Panc1 (cell line): ENCODE measurements around the gene KCNIP4. TPM values are rescaled to one million over a fixed set of nuclear protein-coding genes. Genes with fewer than 3 reads are reported as not detected.

Experiments used
- ATAC-seq: fragments of 200-7000 bp; cut with Tn5 transposase; 2 replicates; pipeline ENCODE4 v1.9.1; 2020; ENCODE audit warnings: mild to moderate bottlenecking, moderate library complexity
- BruUV-seq: library from RNA; stranded (reverse); fragments of 400-500 nt; replicated peaks from 2 replicates; lab custom pipeline; 2021; lab: Mats Ljungman, UMichigan
- CTCF ChIA-PET: fragments of 300-600 bp; sonication (Branson Sonifier 250); formaldehyde crosslinking; loops from one replicate; lab custom pipeline; 2022; ENCODE audit warnings: antibody characterized with exemption; lab: Charles Lee
- POLR2A ChIA-PET: fragments of 300-600 bp; sonication (Branson Sonifier 250); formaldehyde crosslinking; loops from one replicate; lab custom pipeline; 2022; ENCODE audit warnings: antibody characterized with exemption; lab: Charles Lee
- DNase-seq: peaks from one replicate; pipeline ENCODE4 v3.0.0-alpha.2; 2010; ENCODE audit warnings: low read depth, low spot score
- H3K27ac ChIP-seq: 2 replicates; pipeline ENCODE4 v1.5.1; 2011; ENCODE audit warnings: mild to moderate bottlenecking, low read length, inconsistent platforms
- H3K27me3 ChIP-seq: fragments of 200-500 bp; sonication (Bioruptor generic); 2 replicates; pipeline ENCODE4 v1.6.0; 2014; ENCODE audit warnings: low read length, inconsistent platforms; ENCODE audit not compliant: control insufficient read depth, insufficient read depth
- H3K36me3 ChIP-seq: fragments of 200-500 bp; sonication (Bioruptor generic); 2 replicates; pipeline ENCODE4 v1.5.1; 2014; ENCODE audit warnings: inconsistent platforms, mild to moderate bottlenecking, low read length, moderate library complexity; ENCODE audit not compliant: control insufficient read depth, insufficient read depth
- H3K4me1 ChIP-seq: 2 replicates; pipeline ENCODE4 v1.5.1; 2011; ENCODE audit warnings: inconsistent platforms, mild to moderate bottlenecking, low read length, moderate library complexity; ENCODE audit not compliant: control insufficient read depth, insufficient read depth
- H3K4me3 ChIP-seq, 2 experiments: 2 replicates each; pipeline ENCODE4 v1.5.1; 2011 to 2012; ENCODE audit warnings: low read depth in 2 of 2, low read length in 2 of 2, mild to moderate bottlenecking in 2 of 2, inconsistent platforms in 1 of 2, moderate library complexity in 1 of 2
- H3K9me3 ChIP-seq: fragments of 200-500 bp; sonication (Bioruptor generic); 2 replicates; pipeline ENCODE4 v1.5.1; 2014; ENCODE audit warnings: low read depth, mild to moderate bottlenecking, inconsistent platforms, low read length, moderate library complexity; ENCODE audit not compliant: control insufficient read depth, insufficient read depth
- POLR2AphosphoS5 ChIP-seq: IDR thresholded peaks from 2 replicates; pipeline ENCODE4 v1.6.1; 2012; ENCODE audit warnings: mild to moderate bottlenecking, low read depth, low read length, moderate library complexity
- SIN3A ChIP-seq: IDR thresholded peaks from 2 replicates; pipeline ENCODE4 v1.6.1; 2012; ENCODE audit warnings: low read depth, mild to moderate bottlenecking, low read length, moderate library complexity, borderline replicate concordance; ENCODE audit not compliant: insufficient read depth
- TCF7L2 ChIP-seq: IDR thresholded peaks from 2 replicates; pipeline ENCODE4 v1.6.1; 2011; ENCODE audit warnings: mild to moderate bottlenecking, low read depth, low read length, inconsistent platforms
- in situ Hi-C: cut with HindIII; loops from 2 replicates; pipeline ENCODE4 v1.10.0; 2016; ENCODE audit warnings: low sequenced_read_pairs, low pct_unique_long_range_greater_than_20kb
- intact Hi-C: fragments of 100-400 bp; cut with micrococcal nuclease; formaldehyde crosslinking; loops from one replicate; pipeline ENCODE4 v1.10.0; 2022; ENCODE audit not compliant: unreplicated experiment
- total RNA-seq: library from RNA; stranded (reverse); gene quantifications from one replicate; pipeline ENCODE4 v1.2.1, GENCODE V29; 2021; ENCODE audit not compliant: unreplicated experiment
- TF ChIP-seq, protein P1 (sequence below), 2 experiments: IDR thresholded peaks; 2 replicates each; pipeline ENCODE4 v1.6.1; 2011 to 2012; ENCODE audit warnings: low read depth in 2 of 2, control low read depth in 1 of 2, low read length in 1 of 2, mild to moderate bottlenecking in 1 of 2, moderate library complexity in 1 of 2; ENCODE audit not compliant: insufficient read depth in 1 of 2
- TF ChIP-seq, protein P2 (sequence below): fragments of 450-650 bp; IDR thresholded peaks from 2 replicates; pipeline ENCODE4 v1.5.1; 2017; ENCODE audit warnings: mild to moderate bottlenecking

Gene KCNIP4
- total RNA-seq, 1 experiment from 2014 or later, result not detected

DNA sequence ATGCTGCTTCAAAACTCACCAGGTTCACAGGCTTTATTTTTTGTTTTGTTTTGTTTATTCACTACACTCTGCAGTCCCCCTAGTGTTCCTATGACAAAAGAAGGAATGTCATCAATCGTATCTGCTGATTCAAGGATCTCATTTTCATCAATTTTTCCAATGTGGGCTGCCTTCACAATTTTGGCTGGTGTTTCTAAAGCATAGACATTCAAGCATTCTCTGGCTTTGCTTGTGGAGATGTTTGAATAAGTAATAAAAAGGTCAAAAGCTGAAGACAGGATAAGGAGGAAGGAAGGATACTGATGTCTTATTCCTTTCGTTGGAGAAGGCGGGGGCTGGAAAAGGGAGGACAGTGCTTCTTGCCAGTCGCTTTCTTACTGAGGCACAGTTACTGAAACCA is 12.2 kb upstream of the KCNIP4 start:
- Histone ChIP-seq H3K9me3 (no peaks in the 10 kb centered on the region), H3K4me3 (no peak overlapping the region), H3K27ac (no peak overlapping the region), H3K36me3 (no peaks in the 10 kb centered on the region), H3K27me3 (no peaks in the 10 kb centered on the region), H3K4me1 (no peaks in the 10 kb centered on the region)
- ChIA-PET POLR2A (no interaction called here), CTCF (interaction anchor here (0.7 kb wide), 1 partner anchor 416 kb away, joined by 3 read pairs; no protein-coding TSS in a partner anchor)
- intact Hi-C loops (no loop called here), in situ Hi-C loops (no loop called here)
- no peak for TF ChIP-seq TCF7L2
- TF ChIP-seq, protein P1, sequence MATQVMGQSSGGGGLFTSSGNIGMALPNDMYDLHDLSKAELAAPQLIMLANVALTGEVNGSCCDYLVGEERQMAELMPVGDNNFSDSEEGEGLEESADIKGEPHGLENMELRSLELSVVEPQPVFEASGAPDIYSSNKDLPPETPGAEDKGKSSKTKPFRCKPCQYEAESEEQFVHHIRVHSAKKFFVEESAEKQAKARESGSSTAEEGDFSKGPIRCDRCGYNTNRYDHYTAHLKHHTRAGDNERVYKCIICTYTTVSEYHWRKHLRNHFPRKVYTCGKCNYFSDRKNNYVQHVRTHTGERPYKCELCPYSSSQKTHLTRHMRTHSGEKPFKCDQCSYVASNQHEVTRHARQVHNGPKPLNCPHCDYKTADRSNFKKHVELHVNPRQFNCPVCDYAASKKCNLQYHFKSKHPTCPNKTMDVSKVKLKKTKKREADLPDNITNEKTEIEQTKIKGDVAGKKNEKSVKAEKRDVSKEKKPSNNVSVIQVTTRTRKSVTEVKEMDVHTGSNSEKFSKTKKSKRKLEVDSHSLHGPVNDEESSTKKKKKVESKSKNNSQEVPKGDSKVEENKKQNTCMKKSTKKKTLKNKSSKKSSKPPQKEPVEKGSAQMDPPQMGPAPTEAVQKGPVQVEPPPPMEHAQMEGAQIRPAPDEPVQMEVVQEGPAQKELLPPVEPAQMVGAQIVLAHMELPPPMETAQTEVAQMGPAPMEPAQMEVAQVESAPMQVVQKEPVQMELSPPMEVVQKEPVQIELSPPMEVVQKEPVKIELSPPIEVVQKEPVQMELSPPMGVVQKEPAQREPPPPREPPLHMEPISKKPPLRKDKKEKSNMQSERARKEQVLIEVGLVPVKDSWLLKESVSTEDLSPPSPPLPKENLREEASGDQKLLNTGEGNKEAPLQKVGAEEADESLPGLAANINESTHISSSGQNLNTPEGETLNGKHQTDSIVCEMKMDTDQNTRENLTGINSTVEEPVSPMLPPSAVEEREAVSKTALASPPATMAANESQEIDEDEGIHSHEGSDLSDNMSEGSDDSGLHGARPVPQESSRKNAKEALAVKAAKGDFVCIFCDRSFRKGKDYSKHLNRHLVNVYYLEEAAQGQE (IDR thresholded peaks at IDR 0.05; ENCODE audit: insufficient read depth in 1 of 2, low read depth in 2 of 2, low read length in 1 of 2), result no peak
- TF ChIP-seq POLR2AphosphoS5, result no peak
- TF ChIP-seq, protein P2, sequence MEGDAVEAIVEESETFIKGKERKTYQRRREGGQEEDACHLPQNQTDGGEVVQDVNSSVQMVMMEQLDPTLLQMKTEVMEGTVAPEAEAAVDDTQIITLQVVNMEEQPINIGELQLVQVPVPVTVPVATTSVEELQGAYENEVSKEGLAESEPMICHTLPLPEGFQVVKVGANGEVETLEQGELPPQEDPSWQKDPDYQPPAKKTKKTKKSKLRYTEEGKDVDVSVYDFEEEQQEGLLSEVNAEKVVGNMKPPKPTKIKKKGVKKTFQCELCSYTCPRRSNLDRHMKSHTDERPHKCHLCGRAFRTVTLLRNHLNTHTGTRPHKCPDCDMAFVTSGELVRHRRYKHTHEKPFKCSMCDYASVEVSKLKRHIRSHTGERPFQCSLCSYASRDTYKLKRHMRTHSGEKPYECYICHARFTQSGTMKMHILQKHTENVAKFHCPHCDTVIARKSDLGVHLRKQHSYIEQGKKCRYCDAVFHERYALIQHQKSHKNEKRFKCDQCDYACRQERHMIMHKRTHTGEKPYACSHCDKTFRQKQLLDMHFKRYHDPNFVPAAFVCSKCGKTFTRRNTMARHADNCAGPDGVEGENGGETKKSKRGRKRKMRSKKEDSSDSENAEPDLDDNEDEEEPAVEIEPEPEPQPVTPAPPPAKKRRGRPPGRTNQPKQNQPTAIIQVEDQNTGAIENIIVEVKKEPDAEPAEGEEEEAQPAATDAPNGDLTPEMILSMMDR, result no peak
- DNase-seq, result no peak
- ATAC-seq, result no peak
- no TSS peak for BruUV-seq

GRCh38 chr4:21954916-21955315 is 6.3 kb upstream of the KCNIP4 start:
- Histone ChIP-seq H3K27ac (no peak overlapping the region), H3K4me3 (no peak overlapping the region), H3K36me3 (no peaks in the 10 kb centered on the region), H3K27me3 (no peaks in the 10 kb centered on the region), H3K9me3 (no peaks in the 10 kb centered on the region), H3K4me1 (no peaks in the 10 kb centered on the region)
- ChIA-PET POLR2A (no interaction called here), CTCF (no interaction called here)
- DNase-seq (no peak), ATAC-seq (no peak)
- BruUV-seq, result no TSS peak
- no peak for TF ChIP-seq POLR2AphosphoS5
- no peak for TF ChIP-seq SIN3A
- TF ChIP-seq TCF7L2, result no peak
- TF ChIP-seq, protein P1 (IDR thresholded peaks at IDR 0.05; ENCODE audit: insufficient read depth in 1 of 2, low read depth in 2 of 2, low read length in 1 of 2), result no peak
- TF ChIP-seq, protein P2, result no peak
- in situ Hi-C loops, result no loop called here
- intact Hi-C loops, result loop anchor here (10.0 kb wide), 1 partner anchor 140 kb away; no protein-coding TSS in a partner anchor
